Measurements from ENCODE around the gene TPT1. TPM values are rescaled to one million over a fixed set of nuclear protein-coding genes. Genes with fewer than 3 reads are reported as not detected.

TPT1 gene
- total RNA-seq, 4 donors from 2014 or later: 4,074 to 4,420 (median 4,249) TPM

GRCh38 chr13:45350152-45350551 lies 9.2 kb upstream of the TPT1 start:
- TF ChIP-seq CTCF (IDR thresholded peaks at IDR 0.05; ENCODE audit: low read depth): no peak

GRCh38 chr13:45349438-45349837 lies 8.5 kb upstream of the TPT1 start:
- TF ChIP-seq CTCF (IDR thresholded peaks at IDR 0.05; ENCODE audit: low read depth): no peak

- TF ChIP-seq CTCF (IDR thresholded peaks at IDR 0.05; ENCODE audit: low read depth): no peak
Measured at GRCh38 chr13:45341799-45342500, 967 bp upstream of the TPT1 start.

- no peak for TF ChIP-seq CTCF (IDR thresholded peaks at IDR 0.05; ENCODE audit: low read depth)
Measured at GRCh38 chr13:45340422-45341033, 455 bp downstream of the TPT1 start.

GRCh38 chr13:45339867-45340266 lies 1.1 kb downstream of the TPT1 start:
- no peak for TF ChIP-seq CTCF (IDR thresholded peaks at IDR 0.05; ENCODE audit: low read depth)

GRCh38 chr13:45339399-45339798 lies 1.6 kb downstream of the TPT1 start:
- TF ChIP-seq CTCF (IDR thresholded peaks at IDR 0.05; ENCODE audit: low read depth): no peak

GRCh38 chr13:45337803-45338202 lies 3.2 kb downstream of the TPT1 start:
- no peak for TF ChIP-seq CTCF (IDR thresholded peaks at IDR 0.05; ENCODE audit: low read depth)

Measured in subcutaneous adipose tissue (tissue), 4 donors.